NCI-H1417 (cell line): ENCODE measurements around the gene SLFN13.
"Not testable (repeated sequence)": the region's sequence is repeated elsewhere in the genome, so short reads cannot be mapped to it uniquely, and the experiment has no call there.

Experiments used
- DNase-seq, 3 experiments: peaks; one replicate each; lab custom pipeline; 2025; lab: John Stamatoyannopoulos, UW

Gene SLFN13

DNA sequence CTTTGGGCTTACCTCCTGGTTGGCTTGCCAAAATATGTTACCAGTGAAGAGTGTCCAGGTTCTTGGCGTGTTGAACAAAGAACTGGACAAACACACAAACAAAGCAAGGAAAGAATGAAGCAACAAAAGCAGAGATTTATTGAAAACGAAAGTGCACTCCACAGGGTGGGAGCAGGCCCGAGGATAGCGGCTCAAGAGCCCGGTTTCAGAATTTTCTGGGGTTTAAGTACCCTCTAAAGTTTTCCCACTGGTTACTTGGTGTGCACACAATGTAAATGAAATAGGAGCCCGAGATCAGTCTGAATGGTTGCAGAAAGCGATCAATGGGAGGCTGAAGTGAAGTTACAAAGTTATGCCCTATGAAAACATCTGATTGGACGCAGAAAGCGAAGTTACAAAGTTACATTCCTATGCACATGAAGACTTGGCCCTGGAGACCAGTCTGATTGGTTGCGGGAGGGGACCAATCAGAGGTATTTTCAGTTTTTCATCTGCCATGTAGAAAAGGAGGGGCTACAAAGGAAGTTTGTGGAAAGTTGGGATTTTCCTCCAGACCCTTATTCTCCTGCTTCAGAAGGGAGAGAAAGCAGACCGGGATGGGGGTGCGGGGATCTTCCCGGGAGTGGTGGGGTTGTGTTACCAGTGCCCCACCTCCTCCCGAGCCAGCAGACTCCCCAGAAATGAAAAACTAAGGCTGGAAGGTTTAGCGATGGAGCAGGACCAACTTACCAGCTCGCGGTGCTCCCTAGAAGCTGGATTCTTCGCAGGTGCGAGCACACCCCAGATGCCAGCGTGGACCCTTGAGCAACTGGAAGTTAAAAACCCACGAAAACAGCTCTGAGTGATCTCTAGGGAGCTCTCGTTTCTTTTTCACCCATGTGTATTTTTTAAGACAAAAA is 16.1 kb downstream of the SLFN13 start, which contains the start of gene SLFN12:
TSS of gene SLFN12 (minus strand) at position 325 of the 899 bp plus-strand sequence. CDS start 9,472 bp downstream, outside the sequence.
- DNase-seq: no peak

DNA sequence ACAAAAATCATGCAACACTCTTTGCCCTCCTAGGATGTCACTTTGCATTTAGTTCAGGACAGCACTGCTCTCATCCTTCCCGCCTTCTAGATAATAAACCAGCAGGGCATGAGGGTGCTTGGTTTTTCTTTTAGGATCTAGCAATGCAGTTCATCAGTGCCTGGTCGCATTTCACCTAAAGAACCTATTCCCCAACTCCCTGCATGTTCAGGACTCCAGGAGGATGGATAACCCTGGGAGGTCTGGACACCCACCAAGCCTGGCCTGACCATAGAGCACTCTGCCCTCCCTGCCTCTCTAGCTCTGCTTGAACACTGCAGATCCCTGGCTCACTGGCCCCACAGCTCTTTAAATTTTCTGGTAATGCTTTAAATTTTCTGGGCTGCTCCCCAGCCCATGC is 18.9 kb downstream of the SLFN13 start:
- no peak for DNase-seq

DNA sequence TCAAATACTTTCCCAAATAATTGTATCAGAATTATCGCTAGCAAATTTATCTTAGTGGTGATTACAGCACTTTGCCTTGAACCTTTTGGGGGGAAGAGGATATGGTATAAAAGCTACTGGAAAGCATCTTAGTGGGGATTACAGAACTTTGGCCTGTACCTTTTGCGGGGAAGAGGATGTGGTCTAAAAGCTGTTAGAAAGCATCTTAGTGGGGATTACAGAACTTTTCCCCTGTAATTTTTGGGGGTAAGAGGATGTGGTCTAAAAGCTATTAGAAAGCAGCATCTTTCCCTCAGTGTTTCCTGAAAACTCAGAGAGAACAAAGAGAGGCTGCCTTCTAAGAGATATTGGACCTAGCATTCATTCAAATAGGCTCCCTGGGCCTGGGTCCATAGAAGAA is 20.3 kb downstream of the SLFN13 start:
- no peak for DNase-seq

GRCh38 chr17:35423761-35424160 is 24.8 kb downstream of the SLFN13 start:
- DNase-seq: no peak

DNA sequence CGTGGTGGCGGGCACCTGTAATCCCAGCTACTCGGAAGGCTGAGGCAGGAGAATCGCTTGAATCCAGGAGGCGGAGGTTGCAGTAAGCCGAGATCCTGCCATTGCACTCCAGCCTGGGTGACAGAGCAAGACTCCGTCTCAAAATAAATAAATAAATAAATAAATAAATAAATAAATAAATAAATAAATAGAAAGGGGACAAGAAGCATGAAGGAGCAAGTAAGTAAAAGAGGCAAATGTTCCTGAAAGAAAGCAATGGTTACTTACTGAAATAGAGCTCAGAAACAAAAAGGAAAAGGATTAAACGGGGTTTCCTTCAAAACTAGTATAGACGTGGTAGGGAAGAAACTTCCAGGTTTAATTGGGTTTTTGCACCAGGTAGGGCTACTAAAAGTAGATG is 27.5 kb downstream of the SLFN13 start:
- not testable (repeated sequence) for DNase-seq

GRCh38 chr17:35416659-35417058 is 31.9 kb downstream of the SLFN13 start:
- peak in 1 of 3 experiments; percentile 7 for DNase-seq

DNA sequence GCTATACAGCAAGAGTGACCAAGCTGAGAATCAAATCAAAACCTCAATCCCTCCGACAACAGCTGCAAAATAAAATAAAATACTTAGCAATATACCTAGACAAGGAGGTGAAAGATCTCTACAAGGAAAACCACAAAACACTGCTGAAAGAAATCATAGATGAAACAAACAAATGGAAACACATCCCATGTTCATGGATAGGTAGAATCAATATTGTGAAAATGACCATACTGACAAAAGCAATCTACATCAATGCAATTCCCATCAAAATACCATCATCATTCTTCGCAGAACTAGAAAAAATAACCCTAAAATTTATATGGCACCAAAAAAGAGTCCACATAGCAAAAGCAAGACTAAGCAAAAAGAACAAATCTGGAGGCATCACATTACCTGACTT is 33.9 kb downstream of the SLFN13 start:
- not testable (repeated sequence) for DNase-seq

- no peak for DNase-seq
Observed at GRCh38 chr17:35414247-35414646, 34.3 kb downstream of the SLFN13 start.

DNA sequence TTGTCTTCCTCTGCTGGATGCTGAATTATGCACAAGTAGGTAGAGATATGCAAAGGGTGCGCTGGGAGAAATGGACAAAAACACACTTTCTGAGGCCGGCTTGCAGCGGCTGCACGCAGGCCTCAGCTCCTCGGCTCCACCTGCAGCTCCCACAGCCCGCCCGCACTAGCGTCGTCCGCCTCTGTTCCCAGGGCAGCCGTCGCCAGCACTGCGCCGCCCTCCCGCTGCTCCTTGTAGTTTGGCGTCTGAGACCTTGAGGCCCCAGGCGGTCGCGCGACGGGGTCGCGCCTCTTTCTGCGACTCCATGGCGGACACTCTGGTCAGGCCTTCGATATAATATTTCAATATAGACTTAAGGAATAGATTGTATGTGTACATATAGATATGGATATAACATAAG is 41.0 kb downstream of the SLFN13 start:
- DNase-seq: no peak

- DNase-seq: no peak
Observed at GRCh38 chr17:35406568-35406967, 42.0 kb downstream of the SLFN13 start.

GRCh38 chr17:35404360-35404759 is 44.2 kb downstream of the SLFN13 start:
- no peak for DNase-seq

GRCh38 chr17:35393783-35394182 is 54.8 kb downstream of the SLFN13 start:
- DNase-seq: not testable (repeated sequence)

- DNase-seq: no peak
Observed at GRCh38 chr17:35390663-35391062, 57.9 kb downstream of the SLFN13 start.

- DNase-seq: no peak
Observed at GRCh38 chr17:35390156-35390555, 58.4 kb downstream of the SLFN13 start.

DNA sequence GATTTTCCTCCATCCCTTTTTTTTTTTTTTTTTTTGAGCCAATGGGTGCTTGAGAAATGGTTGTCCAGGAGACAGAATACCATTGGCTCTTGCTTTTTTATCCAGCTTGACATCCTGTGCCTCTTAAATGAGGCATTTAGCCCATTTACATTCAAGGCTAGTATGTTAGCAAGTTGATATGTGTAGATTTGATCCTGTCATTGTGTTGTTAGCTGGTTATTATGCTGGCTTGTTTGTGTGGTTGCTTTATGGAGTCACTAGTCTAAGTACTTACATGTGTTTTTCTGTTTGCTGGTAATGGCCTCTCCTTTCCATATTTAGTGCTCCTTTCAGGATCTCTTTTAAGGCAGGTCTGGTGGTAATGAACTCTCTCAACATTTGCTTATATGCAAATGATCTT is 61.1 kb downstream of the SLFN13 start:
- no peak for DNase-seq
